GM23248 (cell line): ENCODE measurements around the gene ANKRD13C. TPM values are rescaled to one million over a fixed set of nuclear protein-coding genes. Genes with fewer than 3 reads are reported as not detected.

Source experiments
- DNase-seq: peaks from one replicate; pipeline ENCODE4 v3.0.0-alpha.2; 2015
- H2AFZ ChIP-seq: fragments of 200-600 bp; sonication (generic); 2 replicates; pipeline ENCODE4 v1.6.1; 2016; ENCODE audit warnings: antibody characterized with exemption
- H3F3A ChIP-seq: fragments of 200-600 bp; sonication (generic); 2 replicates; pipeline ENCODE4 v1.6.1; 2016; ENCODE audit warnings: mild to moderate bottlenecking, antibody characterized with exemption, mixed run types; ENCODE audit not compliant: insufficient read depth
- H3K27ac ChIP-seq: fragments of 200-600 bp; sonication (generic); 2 replicates; pipeline ENCODE4 v1.5.1; 2016; ENCODE audit warnings: mild to moderate bottlenecking
- H3K27me3 ChIP-seq: fragments of 200-600 bp; sonication (generic); replicated peaks from 2 replicates; pipeline ENCODE4 v1.6.1; 2016; ENCODE audit warnings: mild to moderate bottlenecking; ENCODE audit not compliant: insufficient read depth
- H3K36me3 ChIP-seq: fragments of 200-600 bp; sonication (generic); 2 replicates; pipeline ENCODE4 v1.6.1; 2016; ENCODE audit warnings: low read depth, mild to moderate bottlenecking
- H3K4me1 ChIP-seq: fragments of 200-600 bp; sonication (generic); 2 replicates; pipeline ENCODE4 v1.6.1; 2016; ENCODE audit warnings: mild to moderate bottlenecking; ENCODE audit not compliant: insufficient read depth
- H3K4me2 ChIP-seq: fragments of 200-600 bp; sonication (generic); one replicate; pipeline ENCODE4 v1.6.1; 2016; ENCODE audit warnings: mild to moderate bottlenecking; ENCODE audit not compliant: unreplicated experiment
- H3K4me3 ChIP-seq: fragments of 200-600 bp; sonication (generic); 2 replicates; pipeline ENCODE4 v1.5.1; 2016; ENCODE audit warnings: mild to moderate bottlenecking
- H3K79me2 ChIP-seq: fragments of 200-600 bp; sonication (generic); 2 replicates; pipeline ENCODE4 v1.6.1; 2016; ENCODE audit warnings: mild to moderate bottlenecking; ENCODE audit not compliant: insufficient read depth
- H3K9ac ChIP-seq: fragments of 200-600 bp; sonication (generic); 2 replicates; pipeline ENCODE4 v1.6.1; 2016; ENCODE audit warnings: mild to moderate bottlenecking
- H3K9me2 ChIP-seq: fragments of 200-600 bp; sonication (generic); 2 replicates; pipeline ENCODE4 v1.6.1; 2016; ENCODE audit warnings: mixed run types, mild to moderate bottlenecking, moderate library complexity; ENCODE audit not compliant: insufficient read depth
- H3K9me3 ChIP-seq: fragments of 200-600 bp; sonication (generic); one replicate; pipeline ENCODE4 v1.6.1; 2017; ENCODE audit warnings: low read depth
- H4K20me1 ChIP-seq: fragments of 200-600 bp; sonication (generic); 2 replicates; pipeline ENCODE4 v1.6.0; 2016; ENCODE audit not compliant: insufficient read depth
- EZH2 ChIP-seq: fragments of 200-600 bp; sonication (generic); IDR thresholded peaks from 2 replicates; pipeline ENCODE4 v1.6.1; 2018; ENCODE audit warnings: antibody characterized with exemption, mild to moderate bottlenecking; ENCODE audit not compliant: insufficient read depth, poor library complexity, severe bottlenecking
- EZH2phosphoT487 ChIP-seq: fragments of 200-600 bp; sonication (generic); IDR thresholded peaks from 2 replicates; pipeline ENCODE4 v1.6.1; 2018; ENCODE audit warnings: antibody characterized with exemption, moderate library complexity, mild to moderate bottlenecking, low read depth; ENCODE audit not compliant: insufficient read depth
- WGBS, 2 experiments: methylation state at CpG; one replicate each; pipeline ENCODE4 v1.1.6; 2015 to 2017; ENCODE audit warnings: low lambda C conversion rate in 2 of 2, low coverage in 1 of 2; ENCODE audit errors: missing lambda C conversion rate in 2 of 2; 5-methylcytosine and 5-hydroxymethylcytosine counted together
- in situ Hi-C: fragments of 300-500 bp; cut with MboI; formaldehyde crosslinking; loops from 2 replicates; pipeline ENCODE4 v1.15.0; 2020
- polyA plus RNA-seq: library from polyadenylated mRNA; unstranded; fragments of >200 nt; fragmentation: Nextera tagmentation; extraction: Ambion mirVana; gene quantifications from 2 replicates; pipeline ENCODE4 v1.2.1, GENCODE V29; 2016
- total RNA-seq: library from RNA; depleted of rRNA; stranded (reverse); fragments of >200 nt; shearing (Covaris generic); gene quantifications from 2 replicates; pipeline ENCODE4 v1.2.3, GENCODE V29; 2014

Gene ANKRD13C
- total and polyA plus RNA-seq, 2 experiments from 2014 or later = 28.6 to 33.4 TPM

GRCh38 chr1:70397013-70397412 lies 42.5 kb upstream of the ANKRD13C start:
- 71 to 76% methylated on average over 7 of the region's 7 CpGs for WGBS, 2 experiments
- Histone ChIP-seq H3K27ac (no peak overlapping the region), H3K27me3 (no peaks in the 10 kb centered on the region), H4K20me1 (no peaks in the 10 kb centered on the region), H3F3A (no peaks in the 10 kb centered on the region), H3K4me2 (no peak overlapping the region), H3K36me3 (no peaks in the 10 kb centered on the region), H2AFZ (no peak overlapping the region), H3K9ac (no peak overlapping the region), H3K9me2 (no peaks in the 10 kb centered on the region), H3K79me2 (no peaks in the 10 kb centered on the region), H3K4me1 (no peaks in the 10 kb centered on the region), H3K9me3 (no peaks in the 10 kb centered on the region), H3K4me3 (no peak overlapping the region)
- no peak for TF ChIP-seq EZH2
- TF ChIP-seq EZH2phosphoT487 = no peak
- no peak for DNase-seq
- in situ Hi-C loops = no loop called here

DNA sequence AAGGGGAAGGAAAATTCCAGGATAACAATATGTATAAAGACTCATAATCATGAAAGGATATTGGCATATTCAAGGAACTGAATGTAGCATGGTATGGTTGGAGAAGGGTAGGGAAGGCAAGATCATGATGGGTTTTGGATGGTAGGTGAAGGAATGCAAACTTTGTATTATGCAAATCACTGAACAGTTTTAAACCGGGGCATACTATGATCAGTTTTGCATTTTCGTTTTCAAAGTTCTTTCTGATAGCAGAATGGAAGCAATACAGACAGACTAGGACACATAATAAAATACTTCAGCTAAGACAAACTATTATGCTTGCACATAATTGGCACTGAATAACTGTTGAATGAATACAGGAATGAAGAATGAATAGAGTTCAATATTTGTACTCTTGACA lies 42.1 kb upstream of the ANKRD13C start:
- no peaks in the 10 kb centered on the region for H3K4me1 ChIP-seq
- H3K9me2 ChIP-seq = no peaks in the 10 kb centered on the region
- no peak overlapping the region for H3K4me2 ChIP-seq
- 59 to 69% methylated on average over 2 of the region's 2 CpGs for WGBS, 2 experiments
- H3K27me3 ChIP-seq = no peaks in the 10 kb centered on the region
- H3K9me3 ChIP-seq = no peaks in the 10 kb centered on the region
- TF ChIP-seq EZH2 = no peak
- TF ChIP-seq EZH2phosphoT487 = no peak
- H3K79me2 ChIP-seq = no peaks in the 10 kb centered on the region
- H3K9ac ChIP-seq = no peak overlapping the region
- in situ Hi-C loops = no loop called here
- H3F3A ChIP-seq = no peaks in the 10 kb centered on the region
- H2AFZ ChIP-seq = no peak overlapping the region
- no peak overlapping the region for H3K27ac ChIP-seq
- DNase-seq = no peak
- no peak overlapping the region for H3K4me3 ChIP-seq
- no peaks in the 10 kb centered on the region for H4K20me1 ChIP-seq
- no peaks in the 10 kb centered on the region for H3K36me3 ChIP-seq

DNA sequence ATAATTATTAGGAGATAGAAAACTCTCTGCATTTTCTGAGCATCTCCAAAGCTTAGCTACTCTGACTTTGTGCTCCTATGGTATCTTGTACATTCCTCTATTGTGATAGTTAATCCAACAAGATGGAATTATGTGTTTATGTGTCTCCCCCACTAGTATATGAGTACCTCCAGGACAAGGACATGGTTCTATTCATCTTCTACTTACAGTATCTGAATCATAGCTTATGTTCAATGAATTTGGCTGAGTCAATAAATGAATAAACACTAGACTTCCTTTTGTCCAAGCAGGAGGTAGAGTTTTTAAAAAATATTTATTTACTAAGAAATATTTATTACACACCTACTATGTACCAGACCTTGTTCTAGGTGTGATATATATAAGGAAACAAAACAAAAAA lies 38.1 kb upstream of the ANKRD13C start:
- Histone ChIP-seq H3K9me2 (no peaks in the 10 kb centered on the region), H3F3A (no peaks in the 10 kb centered on the region), H3K79me2 (no peaks in the 10 kb centered on the region), H3K27me3 (no peaks in the 10 kb centered on the region), H3K27ac (no peak overlapping the region), H3K9ac (no peak overlapping the region), H2AFZ (no peak overlapping the region), H3K9me3 (no peaks in the 10 kb centered on the region), H4K20me1 (no peaks in the 10 kb centered on the region), H3K4me3 (no peak overlapping the region), H3K4me2 (no peak overlapping the region), H3K4me1 (no peaks in the 10 kb centered on the region), H3K36me3 (no peaks in the 10 kb centered on the region)
- TF ChIP-seq EZH2phosphoT487 (no peak), EZH2 (no peak)
- in situ Hi-C loops = no loop called here
- no peak for DNase-seq

GRCh38 chr1:70387507-70387906 lies 33.0 kb upstream of the ANKRD13C start:
- Histone ChIP-seq H4K20me1 (no peaks in the 10 kb centered on the region), H2AFZ (no peak overlapping the region), H3K9me2 (no peaks in the 10 kb centered on the region), H3K9ac (no peak overlapping the region), H3K4me3 (no peak overlapping the region), H3F3A (no peaks in the 10 kb centered on the region), H3K4me1 (no peaks in the 10 kb centered on the region), H3K36me3 (no peaks in the 10 kb centered on the region), H3K9me3 (no peaks in the 10 kb centered on the region), H3K27me3 (no peaks in the 10 kb centered on the region), H3K27ac (no peak overlapping the region), H3K79me2 (no peaks in the 10 kb centered on the region), H3K4me2 (no peak overlapping the region)
- in situ Hi-C loops = no loop called here
- DNase-seq = no peak
- WGBS, 2 experiments = 81 to 84% methylated on average over 5 of the region's 5 CpGs
- no peak for TF ChIP-seq EZH2phosphoT487
- TF ChIP-seq EZH2 = no peak

- in situ Hi-C loops = no loop called here
- Histone ChIP-seq H2AFZ (no peak overlapping the region), H3K4me1 (no peaks in the 10 kb centered on the region), H3K4me2 (no peak overlapping the region), H3K79me2 (no peaks in the 10 kb centered on the region), H4K20me1 (no peaks in the 10 kb centered on the region), H3K9me2 (no peaks in the 10 kb centered on the region), H3F3A (no peaks in the 10 kb centered on the region), H3K27ac (no peak overlapping the region), H3K9me3 (no peaks in the 10 kb centered on the region), H3K4me3 (no peak overlapping the region), H3K27me3 (no peaks in the 10 kb centered on the region), H3K9ac (no peak overlapping the region), H3K36me3 (no peaks in the 10 kb centered on the region)
- no peak for DNase-seq
- WGBS, 2 experiments = 87 to 93% methylated on average over 2 of the region's 2 CpGs
- TF ChIP-seq EZH2phosphoT487 = no peak
- no peak for TF ChIP-seq EZH2
Measured at GRCh38 chr1:70386121-70386520, 31.6 kb upstream of the ANKRD13C start.
